HEK293 (cell line): Measurements from ENCODE around the gene IQGAP3.

Experiments
- CTCF ChIA-PET: fragments of 350-600 bp; formaldehyde crosslinking; extraction: SDS; loops from one replicate; lab custom pipeline; 2021; ENCODE audit warnings: antibody characterized with exemption; lab: Yijun Ruan, JAX
- POLR2A ChIA-PET: fragments of 300-600 bp; formaldehyde crosslinking; extraction: SDS; loops from one replicate; lab custom pipeline; 2020; ENCODE audit warnings: antibody characterized with exemption, inconsistent platforms; lab: Yijun Ruan, JAX
- H3K27ac ChIP-seq: fragments of 200-500 bp; sonication (Bioruptor generic); 2 replicates; pipeline ENCODE4 v1.5.1; 2014; ENCODE audit warnings: low read depth, low read length, control low read depth, inconsistent platforms; ENCODE audit errors: extremely low read depth
- H3K36me3 ChIP-seq, 2 experiments: fragments of 200-500 bp in 1 of 2; sonication (Bioruptor generic) in 1 of 2; 1 replicate in 1 of 2; 2 replicates in 1 of 2; pipeline ENCODE4 v1.5.1; 2014 to 2017; ENCODE audit warnings: inconsistent platforms in 2 of 2, low read length in 2 of 2; ENCODE audit not compliant: control insufficient read depth in 2 of 2, insufficient read depth in 1 of 2
- H3K4me1 ChIP-seq: fragments of 200-500 bp; sonication (Bioruptor generic); 2 replicates; pipeline ENCODE4 v1.5.1; 2014; ENCODE audit warnings: mild to moderate bottlenecking, low read length, inconsistent platforms; ENCODE audit not compliant: control insufficient read depth, insufficient read depth
- H3K4me3 ChIP-seq: 2 replicates; pipeline ENCODE4 v1.5.1; 2011; ENCODE audit warnings: low read depth, mild to moderate bottlenecking, control low read depth, low read length, moderate library complexity
- H3K9me3 ChIP-seq: fragments of 200-500 bp; sonication (Bioruptor generic); 2 replicates; pipeline ENCODE4 v1.5.1; 2014; ENCODE audit warnings: low read depth, low read length, inconsistent platforms; ENCODE audit not compliant: control insufficient read depth, insufficient read depth
- GLIS1 ChIP-seq: fragments of 450-650 bp; formaldehyde crosslinking; IDR thresholded peaks from 2 replicates; pipeline ENCODE4 v1.5.1; 2016; ENCODE audit warnings: missing biosample characterization, missing genetic modification characterization
- SP2 ChIP-seq: fragments of 450-650 bp; formaldehyde crosslinking; IDR thresholded peaks from 2 replicates; pipeline ENCODE4 v1.5.1; 2016; ENCODE audit warnings: missing biosample characterization, missing genetic modification characterization
- ZNF10 ChIP-seq: fragments of 450-650 bp; formaldehyde crosslinking; IDR thresholded peaks from 2 replicates; pipeline ENCODE4 v1.5.1; 2017; ENCODE audit warnings: missing biosample characterization, missing genetic modification characterization
- ZNF138 ChIP-seq: fragments of 450-650 bp; formaldehyde crosslinking; IDR thresholded peaks from 2 replicates; pipeline ENCODE4 v1.5.1; 2016; ENCODE audit warnings: missing biosample characterization, missing genetic modification characterization, borderline replicate concordance
- ZNF174 ChIP-seq: fragments of 450-650 bp; formaldehyde crosslinking; IDR thresholded peaks from 2 replicates; pipeline ENCODE4 v1.5.0; 2017; ENCODE audit warnings: missing biosample characterization, mild to moderate bottlenecking, missing genetic modification characterization
- ZNF239 ChIP-seq: fragments of 450-650 bp; formaldehyde crosslinking; IDR thresholded peaks from 2 replicates; pipeline ENCODE4 v1.5.1; 2016; ENCODE audit warnings: missing biosample characterization, missing genetic modification characterization
- ZNF248 ChIP-seq: fragments of 450-650 bp; formaldehyde crosslinking; IDR thresholded peaks from 2 replicates; pipeline ENCODE4 v1.5.1; 2017; ENCODE audit warnings: missing biosample characterization, missing genetic modification characterization
- ZNF335 ChIP-seq: fragments of 450-650 bp; formaldehyde crosslinking; conservative IDR thresholded peaks from 2 replicates; pipeline ENCODE4 v1.5.1; 2016; ENCODE audit warnings: missing biosample characterization, missing genetic modification characterization
- ZNF391 ChIP-seq: fragments of 450-650 bp; formaldehyde crosslinking; IDR thresholded peaks from 2 replicates; pipeline ENCODE4 v1.5.1; 2016; ENCODE audit warnings: low read depth, missing biosample characterization, missing genetic modification characterization, borderline replicate concordance
- ZNF473 ChIP-seq: fragments of 450-650 bp; formaldehyde crosslinking; IDR thresholded peaks from 2 replicates; pipeline ENCODE4 v1.5.1; 2017; ENCODE audit warnings: missing biosample characterization, missing genetic modification characterization
- ZNF501 ChIP-seq: fragments of 450-650 bp; formaldehyde crosslinking; IDR thresholded peaks from 2 replicates; pipeline ENCODE4 v1.5.1; 2016; ENCODE audit warnings: missing biosample characterization, missing genetic modification characterization
- ZNF510 ChIP-seq: fragments of 450-650 bp; formaldehyde crosslinking; IDR thresholded peaks from 2 replicates; pipeline ENCODE4 v1.5.1; 2018; ENCODE audit warnings: mild to moderate bottlenecking, missing genetic modification characterization, missing biosample characterization; ENCODE audit not compliant: insufficient replicate concordance
- ZNF548 ChIP-seq: fragments of 450-650 bp; formaldehyde crosslinking; IDR thresholded peaks from 2 replicates; pipeline ENCODE4 v1.5.1; 2016; ENCODE audit warnings: missing biosample characterization, missing genetic modification characterization
- ZNF558 ChIP-seq: fragments of 450-650 bp; formaldehyde crosslinking; IDR thresholded peaks from 2 replicates; pipeline ENCODE4 v1.5.1; 2016; ENCODE audit warnings: missing biosample characterization, missing genetic modification characterization
- ZNF624 ChIP-seq: fragments of 450-650 bp; formaldehyde crosslinking; IDR thresholded peaks from 2 replicates; pipeline ENCODE4 v1.5.1; 2017; ENCODE audit warnings: missing biosample characterization, missing genetic modification characterization
- ZNF629 ChIP-seq: fragments of 450-650 bp; formaldehyde crosslinking; IDR thresholded peaks from 2 replicates; pipeline ENCODE4 v1.5.1; 2017; ENCODE audit warnings: missing biosample characterization, missing genetic modification characterization
- ZNF654 ChIP-seq: fragments of 450-650 bp; formaldehyde crosslinking; IDR thresholded peaks from 2 replicates; pipeline ENCODE4 v1.5.1; 2016; ENCODE audit warnings: low read depth, missing biosample characterization, missing genetic modification characterization
- ZNF707 ChIP-seq: fragments of 450-650 bp; formaldehyde crosslinking; IDR thresholded peaks from 2 replicates; pipeline ENCODE4 v1.5.1; 2016; ENCODE audit warnings: missing biosample characterization, missing genetic modification characterization
- ZNF791 ChIP-seq: fragments of 450-650 bp; formaldehyde crosslinking; IDR thresholded peaks from 2 replicates; pipeline ENCODE4 v1.5.1; 2016; ENCODE audit warnings: missing biosample characterization, missing genetic modification characterization
- ZSCAN30 ChIP-seq: fragments of 450-650 bp; IDR thresholded peaks from 2 replicates; pipeline ENCODE4 v1.5.1; 2018; ENCODE audit warnings: missing biosample characterization, mild to moderate bottlenecking, missing genetic modification characterization, moderate library complexity
- TF ChIP-seq, protein P1 (sequence below): fragments of 450-650 bp; formaldehyde crosslinking; IDR thresholded peaks from 2 replicates; pipeline ENCODE4 v1.5.1; 2016; ENCODE audit warnings: missing biosample characterization, missing genetic modification characterization
- TF ChIP-seq, protein P2 (sequence below): fragments of 450-650 bp; formaldehyde crosslinking; conservative IDR thresholded peaks from 2 replicates; pipeline ENCODE4 v1.5.1; 2016; ENCODE audit warnings: low read depth, missing biosample characterization, missing genetic modification characterization
- TF ChIP-seq, protein P3 (sequence below): sonication (generic); formaldehyde crosslinking; IDR thresholded peaks from 2 replicates; pipeline ENCODE4 v1.8.1; 2022; ENCODE audit warnings: mild to moderate bottlenecking, moderate library complexity, missing genetic modification reagents

Gene IQGAP3

DNA sequence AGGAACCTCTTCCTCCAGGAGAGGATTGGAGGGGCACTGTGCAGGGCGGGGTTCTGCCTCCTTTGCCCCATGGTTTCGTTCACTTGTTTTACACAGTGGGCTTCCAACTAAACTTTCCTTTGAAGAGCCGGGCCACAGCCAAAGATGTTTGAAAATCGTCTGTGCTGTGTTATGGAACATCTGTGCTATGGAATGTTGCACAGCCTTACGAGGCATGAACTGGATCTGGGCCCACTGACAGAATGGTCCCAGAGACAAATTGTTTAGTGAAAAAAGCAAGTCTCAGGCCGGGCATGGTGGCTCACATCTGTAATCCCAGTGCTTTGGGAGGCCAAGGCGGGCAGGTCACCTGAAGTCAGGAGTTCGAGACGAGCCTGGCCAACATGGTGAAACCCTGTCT is 59.2 kb downstream of the IQGAP3 start:
- H3K36me3 ChIP-seq: no peaks in the 10 kb centered on the region
- H3K4me1 ChIP-seq: no peaks in the 10 kb centered on the region
- H3K27ac ChIP-seq: no peak overlapping the region
- CTCF ChIA-PET: no interaction called here
- TF ChIP-seq ZNF391 (tag by site-specific recombination) (no peak), ZNF473 (tag by site-specific recombination) (no peak), ZNF654 (tag by site-specific recombination) (no peak), ZNF707 (tag by site-specific recombination) (no peak), ZNF510 (tag by site-specific recombination) (no peak), SP2 (tag by site-specific recombination) (no peak), ZNF501 (tag by site-specific recombination) (no peak), ZNF10 (tag by site-specific recombination) (no peak)
- TF ChIP-seq, protein P1, sequence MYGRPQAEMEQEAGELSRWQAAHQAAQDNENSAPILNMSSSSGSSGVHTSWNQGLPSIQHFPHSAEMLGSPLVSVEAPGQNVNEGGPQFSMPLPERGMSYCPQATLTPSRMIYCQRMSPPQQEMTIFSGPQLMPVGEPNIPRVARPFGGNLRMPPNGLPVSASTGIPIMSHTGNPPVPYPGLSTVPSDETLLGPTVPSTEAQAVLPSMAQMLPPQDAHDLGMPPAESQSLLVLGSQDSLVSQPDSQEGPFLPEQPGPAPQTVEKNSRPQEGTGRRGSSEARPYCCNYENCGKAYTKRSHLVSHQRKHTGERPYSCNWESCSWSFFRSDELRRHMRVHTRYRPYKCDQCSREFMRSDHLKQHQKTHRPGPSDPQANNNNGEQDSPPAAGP (tag by site-specific recombination): no peak
- TF ChIP-seq, all 188 proteins: peak for 0
- H3K9me3 ChIP-seq: no peaks in the 10 kb centered on the region
- no peak overlapping the region for H3K4me3 ChIP-seq
- POLR2A ChIA-PET: no interaction called here

DNA sequence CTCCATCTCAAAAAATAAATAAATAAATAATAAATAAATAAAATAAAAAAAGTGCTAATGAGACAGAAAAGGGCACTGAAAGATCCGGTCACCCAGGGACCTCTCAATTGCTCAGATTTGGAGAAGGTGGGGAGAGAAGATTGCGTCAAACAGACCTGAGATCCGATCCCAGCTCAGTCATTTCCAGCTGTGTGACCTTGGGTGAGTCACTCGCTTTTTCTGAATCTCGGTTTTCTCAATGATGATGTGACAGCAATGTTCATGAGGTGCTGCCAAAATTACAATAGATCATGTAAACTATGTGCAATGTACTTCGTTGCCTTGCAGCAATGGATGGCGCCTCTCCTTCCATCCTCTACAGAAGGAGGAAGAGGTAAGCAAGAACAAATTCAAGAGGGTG is 60.7 kb downstream of the IQGAP3 start:
- Histone ChIP-seq H3K4me1 (no peaks in the 10 kb centered on the region), H3K36me3 (no peaks in the 10 kb centered on the region), H3K27ac (no peak overlapping the region), H3K9me3 (no peaks in the 10 kb centered on the region), H3K4me3 (no peak overlapping the region)
- TF ChIP-seq ZNF548 (tag by site-specific recombination): no peak
- TF ChIP-seq ZNF335 (tag by site-specific recombination): no peak
- TF ChIP-seq, protein P2, sequence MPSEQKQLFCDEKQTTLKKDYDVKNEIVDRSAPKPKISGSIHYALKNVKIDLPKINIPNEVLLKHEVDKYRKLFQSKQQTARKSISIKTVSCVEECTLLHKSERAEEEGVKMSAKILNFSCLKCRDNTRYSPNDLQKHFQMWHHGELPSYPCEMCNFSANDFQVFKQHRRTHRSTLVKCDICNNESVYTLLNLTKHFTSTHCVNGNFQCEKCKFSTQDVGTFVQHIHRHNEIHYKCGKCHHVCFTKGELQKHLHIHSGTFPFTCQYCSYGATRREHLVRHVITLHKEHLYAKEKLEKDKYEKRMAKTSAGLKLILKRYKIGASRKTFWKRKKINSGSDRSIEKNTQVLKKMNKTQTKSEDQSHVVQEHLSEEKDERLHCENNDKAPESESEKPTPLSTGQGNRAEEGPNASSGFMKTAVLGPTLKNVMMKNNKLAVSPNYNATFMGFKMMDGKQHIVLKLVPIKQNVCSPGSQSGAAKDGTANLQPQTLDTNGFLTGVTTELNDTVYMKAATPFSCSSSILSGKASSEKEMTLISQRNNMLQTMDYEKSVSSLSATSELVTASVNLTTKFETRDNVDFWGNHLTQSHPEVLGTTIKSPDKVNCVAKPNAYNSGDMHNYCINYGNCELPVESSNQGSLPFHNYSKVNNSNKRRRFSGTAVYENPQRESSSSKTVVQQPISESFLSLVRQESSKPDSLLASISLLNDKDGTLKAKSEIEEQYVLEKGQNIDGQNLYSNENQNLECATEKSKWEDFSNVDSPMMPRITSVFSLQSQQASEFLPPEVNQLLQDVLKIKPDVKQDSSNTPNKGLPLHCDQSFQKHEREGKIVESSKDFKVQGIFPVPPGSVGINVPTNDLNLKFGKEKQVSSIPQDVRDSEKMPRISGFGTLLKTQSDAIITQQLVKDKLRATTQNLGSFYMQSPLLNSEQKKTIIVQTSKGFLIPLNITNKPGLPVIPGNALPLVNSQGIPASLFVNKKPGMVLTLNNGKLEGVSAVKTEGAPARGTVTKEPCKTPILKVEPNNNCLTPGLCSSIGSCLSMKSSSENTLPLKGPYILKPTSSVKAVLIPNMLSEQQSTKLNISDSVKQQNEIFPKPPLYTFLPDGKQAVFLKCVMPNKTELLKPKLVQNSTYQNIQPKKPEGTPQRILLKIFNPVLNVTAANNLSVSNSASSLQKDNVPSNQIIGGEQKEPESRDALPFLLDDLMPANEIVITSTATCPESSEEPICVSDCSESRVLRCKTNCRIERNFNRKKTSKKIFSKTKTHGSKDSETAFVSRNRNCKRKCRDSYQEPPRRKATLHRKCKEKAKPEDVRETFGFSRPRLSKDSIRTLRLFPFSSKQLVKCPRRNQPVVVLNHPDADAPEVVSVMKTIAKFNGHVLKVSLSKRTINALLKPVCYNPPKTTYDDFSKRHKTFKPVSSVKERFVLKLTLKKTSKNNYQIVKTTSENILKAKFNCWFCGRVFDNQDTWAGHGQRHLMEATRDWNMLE (tag by site-specific recombination): no peak
- TF ChIP-seq, protein P3, sequence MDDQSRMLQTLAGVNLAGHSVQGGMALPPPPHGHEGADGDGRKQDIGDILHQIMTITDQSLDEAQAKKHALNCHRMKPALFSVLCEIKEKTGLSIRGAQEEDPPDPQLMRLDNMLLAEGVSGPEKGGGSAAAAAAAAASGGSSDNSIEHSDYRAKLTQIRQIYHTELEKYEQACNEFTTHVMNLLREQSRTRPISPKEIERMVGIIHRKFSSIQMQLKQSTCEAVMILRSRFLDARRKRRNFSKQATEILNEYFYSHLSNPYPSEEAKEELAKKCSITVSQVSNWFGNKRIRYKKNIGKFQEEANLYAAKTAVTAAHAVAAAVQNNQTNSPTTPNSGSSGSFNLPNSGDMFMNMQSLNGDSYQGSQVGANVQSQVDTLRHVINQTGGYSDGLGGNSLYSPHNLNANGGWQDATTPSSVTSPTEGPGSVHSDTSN: no peak
- TF ChIP-seq ZNF624 (tag by site-specific recombination): no peak
- TF ChIP-seq ZNF248: no peak
- no peak for TF ChIP-seq GLIS1 (tag by site-specific recombination)
- no peak for TF ChIP-seq ZNF473 (tag by site-specific recombination)
- no peak for TF ChIP-seq ZNF558
- TF ChIP-seq ZSCAN30 (tag by site-specific recombination): no peak
- TF ChIP-seq ZNF629 (tag by site-specific recombination): no peak
- no peak for TF ChIP-seq ZNF239 (tag by site-specific recombination)
- no peak for TF ChIP-seq ZNF174 (tag by site-specific recombination)
- TF ChIP-seq, protein P1 (tag by site-specific recombination): no peak
- TF ChIP-seq ZNF138 (tag by site-specific recombination): no peak
- no peak for TF ChIP-seq ZNF791
- POLR2A ChIA-PET: interaction anchor here (0.6 kb wide), 1 partner anchor 11 kb away, joined by 3 read pairs; no protein-coding TSS in a partner anchor
- CTCF ChIA-PET: no interaction called here
